ENCODE results near the gene GASK1B.

DNA sequence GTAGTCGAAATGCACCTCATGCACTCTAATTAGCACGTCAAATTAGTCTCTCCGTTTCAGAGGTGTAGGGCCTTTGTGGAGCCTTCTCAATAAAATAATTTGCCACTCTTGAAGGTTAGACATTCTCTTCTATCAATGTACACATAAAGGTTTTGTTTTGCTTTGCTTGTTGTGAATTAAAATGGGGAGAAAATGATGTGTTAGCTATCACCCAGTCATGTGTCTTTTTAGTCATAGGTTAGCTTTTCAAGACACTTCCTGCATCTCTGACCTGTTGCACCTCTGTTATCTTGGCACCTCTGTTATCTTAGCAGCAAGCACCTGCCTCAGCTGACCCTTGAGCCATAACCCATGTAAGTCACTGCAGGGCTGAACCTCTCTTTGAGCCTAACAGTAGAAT is 38.4 kb upstream of the GASK1B start:
- TF ChIP-seq ZMYM2 (CRISPR knock-in tag; IDR thresholded peaks at IDR 0.05) (no peak), JUND (CRISPR knock-in tag; IDR thresholded peaks at IDR 0.05) (no peak), RNF2 (conservative IDR thresholded peaks at IDR 0.05; ENCODE audit: low read depth) (no peak), AGO1 (IDR thresholded peaks at IDR 0.05; ENCODE audit: low read depth, low read length, poor library complexity, severe bottlenecking) (no peak), ZNF260 (CRISPR knock-in tag; IDR thresholded peaks at IDR 0.05; ENCODE audit: borderline replicate concordance, low read depth) (no peak), FOXA1 (IDR thresholded peaks at IDR 0.05) (no peak), FOXA1 (CRISPR knock-in tag; IDR thresholded peaks at IDR 0.05) (no peak), NR2C2 (CRISPR knock-in tag; IDR thresholded peaks at IDR 0.05; ENCODE audit: borderline replicate concordance) (no peak), DNMT1 (CRISPR knock-in tag; IDR thresholded peaks at IDR 0.05) (no peak)
- TF ChIP-seq, protein P1, sequence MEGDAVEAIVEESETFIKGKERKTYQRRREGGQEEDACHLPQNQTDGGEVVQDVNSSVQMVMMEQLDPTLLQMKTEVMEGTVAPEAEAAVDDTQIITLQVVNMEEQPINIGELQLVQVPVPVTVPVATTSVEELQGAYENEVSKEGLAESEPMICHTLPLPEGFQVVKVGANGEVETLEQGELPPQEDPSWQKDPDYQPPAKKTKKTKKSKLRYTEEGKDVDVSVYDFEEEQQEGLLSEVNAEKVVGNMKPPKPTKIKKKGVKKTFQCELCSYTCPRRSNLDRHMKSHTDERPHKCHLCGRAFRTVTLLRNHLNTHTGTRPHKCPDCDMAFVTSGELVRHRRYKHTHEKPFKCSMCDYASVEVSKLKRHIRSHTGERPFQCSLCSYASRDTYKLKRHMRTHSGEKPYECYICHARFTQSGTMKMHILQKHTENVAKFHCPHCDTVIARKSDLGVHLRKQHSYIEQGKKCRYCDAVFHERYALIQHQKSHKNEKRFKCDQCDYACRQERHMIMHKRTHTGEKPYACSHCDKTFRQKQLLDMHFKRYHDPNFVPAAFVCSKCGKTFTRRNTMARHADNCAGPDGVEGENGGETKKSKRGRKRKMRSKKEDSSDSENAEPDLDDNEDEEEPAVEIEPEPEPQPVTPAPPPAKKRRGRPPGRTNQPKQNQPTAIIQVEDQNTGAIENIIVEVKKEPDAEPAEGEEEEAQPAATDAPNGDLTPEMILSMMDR (CRISPR knock-in tag; IDR thresholded peaks at IDR 0.05) = no peak
- TF ChIP-seq, protein P2, sequence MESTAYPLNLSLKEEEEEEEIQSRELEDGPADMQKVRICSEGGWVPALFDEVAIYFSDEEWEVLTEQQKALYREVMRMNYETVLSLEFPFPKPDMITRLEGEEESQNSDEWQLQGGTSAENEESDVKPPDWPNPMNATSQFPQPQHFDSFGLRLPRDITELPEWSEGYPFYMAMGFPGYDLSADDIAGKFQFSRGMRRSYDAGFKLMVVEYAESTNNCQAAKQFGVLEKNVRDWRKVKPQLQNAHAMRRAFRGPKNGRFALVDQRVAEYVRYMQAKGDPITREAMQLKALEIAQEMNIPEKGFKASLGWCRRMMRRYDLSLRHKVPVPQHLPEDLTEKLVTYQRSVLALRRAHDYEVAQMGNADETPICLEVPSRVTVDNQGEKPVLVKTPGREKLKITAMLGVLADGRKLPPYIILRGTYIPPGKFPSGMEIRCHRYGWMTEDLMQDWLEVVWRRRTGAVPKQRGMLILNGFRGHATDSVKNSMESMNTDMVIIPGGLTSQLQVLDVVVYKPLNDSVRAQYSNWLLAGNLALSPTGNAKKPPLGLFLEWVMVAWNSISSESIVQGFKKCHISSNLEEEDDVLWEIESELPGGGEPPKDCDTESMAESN (CRISPR knock-in tag; conservative IDR thresholded peaks at IDR 0.05) = no peak
